HCT116 (cell line): ENCODE data around the gene ANKRD13C. TPM values are rescaled to one million over a fixed set of nuclear protein-coding genes. Genes with fewer than 3 reads are reported as not detected.
"Not testable (repeated sequence)": the region's sequence is repeated elsewhere in the genome, so short reads cannot be mapped to it uniquely, and the experiment has no call there.

Experiments used
- ATAC-seq: fragments of 200-7000 bp; cut with Tn5 transposase; 2 replicates; pipeline ENCODE4 v1.9.1; 2020; ENCODE audit warnings: mild to moderate bottlenecking, moderate library complexity
- BruUV-seq: library from RNA; stranded (reverse); fragments of 400-500 nt; replicated peaks from 2 replicates; lab custom pipeline; 2021; lab: Mats Ljungman, UMichigan
- CTCF ChIA-PET: fragments of 300-600 bp; sonication (Branson Sonifier 250); formaldehyde crosslinking; loops from one replicate; lab custom pipeline; 2021; ENCODE audit warnings: antibody characterized with exemption; lab: Charles Lee
- POLR2A ChIA-PET: fragments of 300-600, 350-600 bp; sonication (Branson Sonifier 250); formaldehyde crosslinking; loops from one replicate; lab custom pipeline; 2021; ENCODE audit warnings: antibody characterized with exemption; lab: Charles Lee
- RAD21 ChIA-PET, 2 experiments: fragments of 300-600 bp; sonication (Branson Sonifier 250); formaldehyde crosslinking; loops; one replicate each; lab custom pipeline; 2023; ENCODE audit warnings: low total read pairs in 2 of 2; ENCODE audit not compliant: uncharacterized antibody in 2 of 2, unreplicated experiment in 2 of 2, low non-redundant PET in 1 of 2; lab: Charles Lee
- DNase-seq: peaks from one replicate; pipeline ENCODE4 v3.0.0-alpha.2; 2010; ENCODE audit warnings: low read depth, low spot score
- H2AFZ ChIP-seq: fragments of 200-600 bp; shearing (Covaris generic), sonication (generic); 2 replicates; pipeline ENCODE4 v1.6.1; 2017; ENCODE audit warnings: low read depth, mixed run types, mixed read lengths, antibody characterized with exemption, low read length; ENCODE audit not compliant: poor library complexity, severe bottlenecking
- H3K27ac ChIP-seq: 2 replicates; pipeline ENCODE4 v1.5.1; 2012; ENCODE audit warnings: low read depth, low read length
- H3K27me3 ChIP-seq: fragments of 200-600 bp; sonication (generic); 2 replicates; pipeline ENCODE4 v1.6.1; 2016; ENCODE audit warnings: mixed run types, low read length, mixed read lengths; ENCODE audit not compliant: insufficient read depth
- H3K36me3 ChIP-seq, 2 experiments: fragments of 200-500 bp in 1 of 2; fragments of 200-600 bp in 1 of 2; sonication (Bioruptor generic) in 1 of 2; sonication (generic) in 1 of 2; 2 replicates each; pipeline versions ENCODE4 v1.5.1 to v1.6.1; 2014 to 2016; ENCODE audit warnings: low read length in 2 of 2, inconsistent platforms in 1 of 2, mixed read lengths in 1 of 2, mixed run types in 1 of 2; ENCODE audit not compliant: insufficient read depth in 2 of 2, control insufficient read depth in 1 of 2
- H3K4me1 ChIP-seq, 2 experiments: fragments of 200-600 bp in 1 of 2; sonication (generic) in 1 of 2; 2 replicates each; pipeline versions ENCODE4 v1.5.1 to v1.6.1; 2012 to 2017; ENCODE audit warnings: low read length in 2 of 2, inconsistent platforms in 1 of 2, mild to moderate bottlenecking in 1 of 2, mixed read lengths in 1 of 2, mixed run types in 1 of 2, moderate library complexity in 1 of 2; ENCODE audit not compliant: insufficient read depth in 2 of 2, control insufficient read depth in 1 of 2
- H3K4me2 ChIP-seq: fragments of 200-600 bp; sonication (generic); 2 replicates; pipeline ENCODE4 v1.6.1; 2017; ENCODE audit warnings: mixed run types, low read length, mixed read lengths
- H3K4me3 ChIP-seq, 2 experiments: fragments of 200-600 bp in 1 of 2; sonication (generic) in 1 of 2; replicated peaks in 1 of 2; 2 replicates each; pipeline ENCODE4 v1.5.1; 2011 to 2016; ENCODE audit warnings: low read length in 2 of 2, control low read depth in 1 of 2, low read depth in 1 of 2, mild to moderate bottlenecking in 1 of 2, mixed read lengths in 1 of 2, mixed run types in 1 of 2
- H3K79me2 ChIP-seq: fragments of 200-600 bp; sonication (generic); 2 replicates; pipeline ENCODE4 v1.6.1; 2017; ENCODE audit warnings: mild to moderate bottlenecking, mixed run types, low read length, moderate library complexity, mixed read lengths; ENCODE audit not compliant: insufficient read depth
- H3K9ac ChIP-seq: fragments of 200-600 bp; sonication (generic); 2 replicates; pipeline ENCODE4 v1.6.1; 2016; ENCODE audit warnings: low read length, mixed read lengths
- H3K9me2 ChIP-seq: fragments of 200-600 bp; sonication (generic), shearing (Covaris generic); 2 replicates; pipeline ENCODE4 v1.6.1; 2017; ENCODE audit warnings: mixed run types, mild to moderate bottlenecking, moderate library complexity; ENCODE audit not compliant: insufficient read depth
- H3K9me3 ChIP-seq, 2 experiments: fragments of 200-500 bp in 1 of 2; fragments of 200-600 bp in 1 of 2; sonication (Bioruptor generic) in 1 of 2; sonication (generic) in 1 of 2; 2 replicates each; pipeline ENCODE4 v1.6.1; 2014 to 2017; ENCODE audit warnings: low read length in 2 of 2, mixed read lengths in 2 of 2, inconsistent platforms in 1 of 2, low read depth in 1 of 2, mild to moderate bottlenecking in 1 of 2, mixed run types in 1 of 2, moderate library complexity in 1 of 2; ENCODE audit not compliant: control insufficient read depth in 1 of 2, insufficient read depth in 1 of 2
- H4K20me1 ChIP-seq: fragments of 200-600 bp; sonication (generic), shearing (Covaris generic); 2 replicates; pipeline ENCODE4 v1.6.1; 2017; ENCODE audit warnings: mixed run types, mild to moderate bottlenecking, moderate library complexity; ENCODE audit not compliant: insufficient read depth
- ATF3 ChIP-seq: IDR thresholded peaks from 2 replicates; pipeline ENCODE4 v1.6.1; 2012
- CEBPB ChIP-seq: IDR thresholded peaks from 2 replicates; pipeline ENCODE4 v1.6.1; 2012; ENCODE audit warnings: low read depth
- EGR1 ChIP-seq: IDR thresholded peaks from 2 replicates; pipeline ENCODE4 v1.6.1; 2012; ENCODE audit warnings: low read depth
- ELF1 ChIP-seq: IDR thresholded peaks from 2 replicates; pipeline ENCODE4 v1.6.1; 2012; ENCODE audit warnings: low read depth, borderline replicate concordance
- FOSL1 ChIP-seq: IDR thresholded peaks from 2 replicates; pipeline ENCODE4 v1.6.1; 2012; ENCODE audit warnings: low read depth
- JUND ChIP-seq: IDR thresholded peaks from 2 replicates; pipeline ENCODE4 v1.6.1; 2012
- POLR2AphosphoS5 ChIP-seq: IDR thresholded peaks from 2 replicates; pipeline ENCODE4 v1.6.1; 2011; ENCODE audit warnings: mild to moderate bottlenecking, low read depth, low read length, moderate library complexity
- REST ChIP-seq: IDR thresholded peaks from 2 replicates; pipeline ENCODE4 v1.6.1; 2012; ENCODE audit warnings: low read depth
- SP1 ChIP-seq: IDR thresholded peaks from 2 replicates; pipeline ENCODE4 v1.6.1; 2012; ENCODE audit warnings: low read depth
- YY1 ChIP-seq: IDR thresholded peaks from 2 replicates; pipeline ENCODE4 v1.6.1; 2011; ENCODE audit warnings: low read length, low read depth, moderate library complexity, mild to moderate bottlenecking; ENCODE audit not compliant: insufficient replicate concordance; ENCODE audit errors: extremely low read depth
- ZBTB33 ChIP-seq: IDR thresholded peaks from 2 replicates; pipeline ENCODE4 v1.6.1; 2011; ENCODE audit warnings: mild to moderate bottlenecking, low read length, moderate library complexity; ENCODE audit not compliant: insufficient replicate concordance; ENCODE audit errors: extremely low read depth
- ZFX ChIP-seq: fragments of 450-650 bp; IDR thresholded peaks from 2 replicates; pipeline ENCODE4 v1.6.1; 2017
- intact Hi-C: fragments of 100-400 bp; cut with micrococcal nuclease; formaldehyde crosslinking; loops from 2 replicates; pipeline ENCODE4 v1.10.0; 2022
- total RNA-seq: library from RNA; stranded (reverse); gene quantifications from one replicate; pipeline ENCODE4 v1.2.1, GENCODE V29; 2021; ENCODE audit not compliant: unreplicated experiment

Gene ANKRD13C
- total RNA-seq, 1 experiment from 2014 or later: 21.1 TPM

GRCh38 chr1:70353044-70353443, 1.5 kb downstream of the ANKRD13C start (continued):
- TF ChIP-seq ATF3: no peak

GRCh38 chr1:70349799-70350198, 4.7 kb downstream of the ANKRD13C start:
- ATAC-seq: not testable (repeated sequence)

GRCh38 chr1:70348399-70349165, 5.9 kb downstream of the ANKRD13C start:
- Histone ChIP-seq H3K4me2 (no peak overlapping the region), H3K4me3 (no peak overlapping the region), H4K20me1 (peaks cover 9% of the 10 kb centered on the region; the same call in 1 of the 2 replicates), H3K9ac (no peak overlapping the region), H2AFZ (no peak overlapping the region), H3K9me3 (no peaks in the 10 kb centered on the region), H3K4me1 (peaks cover 5 to 9% of the 10 kb centered on the region in 2 experiments; a peak in 3 of 4 replicates), H3K36me3 (no peaks in the 10 kb centered on the region), H3K27me3 (no peaks in the 10 kb centered on the region), H3K27ac (no peak overlapping the region), H3K9me2 (no peaks in the 10 kb centered on the region), H3K79me2 (peaks cover 96% of the 10 kb centered on the region)
- DNase-seq: no peak
- no TSS peak for BruUV-seq
- intact Hi-C loops: no loop called here
- ChIA-PET CTCF (no interaction called here), RAD21 (no interaction called here), POLR2A (no interaction called here)
- ATAC-seq: no peak
- TF ChIP-seq CEBPB: no peak
- no peak for TF ChIP-seq POLR2AphosphoS5
- TF ChIP-seq ZBTB33: no peak
- no peak for TF ChIP-seq EGR1
- no peak for TF ChIP-seq ZFX
- TF ChIP-seq SP1: no peak
- TF ChIP-seq JUND: no peak
- TF ChIP-seq YY1: no peak
- TF ChIP-seq REST: no peak
- TF ChIP-seq FOSL1: no peak
- no peak for TF ChIP-seq ELF1

More at GRCh38 chr1:70349799-70350198, 4.7 kb downstream of the ANKRD13C start:
- H3K4me3 ChIP-seq, H3K9me3 ChIP-seq, H3K9me2 ChIP-seq, CTCF ChIA-PET, H2AFZ ChIP-seq, H4K20me1 ChIP-seq, H3K27me3 ChIP-seq, H3K4me1 ChIP-seq, DNase-seq, RAD21 ChIA-PET, H3K9ac ChIP-seq, H3K27ac ChIP-seq, H3K36me3 ChIP-seq, intact Hi-C loops, POLR2A ChIA-PET, BruUV-seq, H3K4me2 ChIP-seq: not testable (repeated sequence)
- H3K79me2 ChIP-seq: peaks cover 93% of the 10 kb centered on the region
